ENCODE results near the gene CSF3.
"Not testable (repeated sequence)": the region's sequence is repeated elsewhere in the genome, so short reads cannot be mapped to it uniquely, and the experiment has no call there.

DNA sequence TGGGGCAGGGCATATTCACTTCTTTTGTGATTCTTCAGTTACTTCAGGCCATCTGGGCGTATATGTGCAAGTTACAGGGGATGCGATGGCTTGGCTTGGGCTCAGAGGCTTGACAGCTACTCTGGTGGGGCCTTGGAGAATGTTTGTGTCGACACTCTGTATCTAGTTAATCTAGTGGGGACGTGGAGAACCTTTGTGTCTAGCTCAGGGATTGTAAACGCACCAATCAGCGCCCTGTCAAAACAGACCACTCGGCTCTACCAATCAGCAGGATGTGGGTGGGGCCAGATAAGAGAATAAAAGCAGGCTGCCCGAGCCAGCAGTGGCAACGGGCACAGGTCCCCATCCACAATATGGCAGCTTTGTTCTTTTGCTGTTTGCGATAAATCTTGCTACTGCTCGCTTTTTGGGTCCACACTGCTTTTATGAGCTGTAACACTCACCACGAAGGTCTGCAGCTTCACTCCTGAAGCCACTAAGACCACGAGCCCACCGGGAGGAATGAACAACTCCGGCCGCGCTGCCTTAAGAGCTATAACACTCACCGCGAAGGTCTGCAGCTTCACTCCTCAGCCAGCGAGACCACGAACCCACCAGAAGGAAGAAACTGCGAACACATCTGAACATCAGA lies 3.1 kb upstream of the CSF3 start:
- TF ChIP-seq POLR2A (IDR thresholded peaks at IDR 0.05); EP300 (IDR thresholded peaks at IDR 0.05; ENCODE audit: low read depth); POLR2AphosphoS5 (IDR thresholded peaks at IDR 0.05): not testable (repeated sequence)
- TF ChIP-seq, protein P1, sequence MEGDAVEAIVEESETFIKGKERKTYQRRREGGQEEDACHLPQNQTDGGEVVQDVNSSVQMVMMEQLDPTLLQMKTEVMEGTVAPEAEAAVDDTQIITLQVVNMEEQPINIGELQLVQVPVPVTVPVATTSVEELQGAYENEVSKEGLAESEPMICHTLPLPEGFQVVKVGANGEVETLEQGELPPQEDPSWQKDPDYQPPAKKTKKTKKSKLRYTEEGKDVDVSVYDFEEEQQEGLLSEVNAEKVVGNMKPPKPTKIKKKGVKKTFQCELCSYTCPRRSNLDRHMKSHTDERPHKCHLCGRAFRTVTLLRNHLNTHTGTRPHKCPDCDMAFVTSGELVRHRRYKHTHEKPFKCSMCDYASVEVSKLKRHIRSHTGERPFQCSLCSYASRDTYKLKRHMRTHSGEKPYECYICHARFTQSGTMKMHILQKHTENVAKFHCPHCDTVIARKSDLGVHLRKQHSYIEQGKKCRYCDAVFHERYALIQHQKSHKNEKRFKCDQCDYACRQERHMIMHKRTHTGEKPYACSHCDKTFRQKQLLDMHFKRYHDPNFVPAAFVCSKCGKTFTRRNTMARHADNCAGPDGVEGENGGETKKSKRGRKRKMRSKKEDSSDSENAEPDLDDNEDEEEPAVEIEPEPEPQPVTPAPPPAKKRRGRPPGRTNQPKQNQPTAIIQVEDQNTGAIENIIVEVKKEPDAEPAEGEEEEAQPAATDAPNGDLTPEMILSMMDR (IDR thresholded peaks at IDR 0.05), result not testable (repeated sequence)

Data from transverse colon (tissue), 4 donors.